Stimulated activated CD4-positive, alpha-beta T cell treated with anti-CD3 and anti-CD28 coated beads, Interleukin-15, amount 100 ng/mL, for 1 hour (primary cell): ENCODE measurements around the gene TBX4.
"Not testable (repeated sequence)": the region's sequence is repeated elsewhere in the genome, so short reads cannot be mapped to it uniquely, and the experiment has no call there.

Source experiments
- DNase-seq, 2 donors: peaks; one replicate each; pipeline ENCODE4 v3.0.0-alpha.2; 2020; ENCODE audit warnings: low read depth in 1 of 2, low spot score in 1 of 2

The TBX4 gene

DNA sequence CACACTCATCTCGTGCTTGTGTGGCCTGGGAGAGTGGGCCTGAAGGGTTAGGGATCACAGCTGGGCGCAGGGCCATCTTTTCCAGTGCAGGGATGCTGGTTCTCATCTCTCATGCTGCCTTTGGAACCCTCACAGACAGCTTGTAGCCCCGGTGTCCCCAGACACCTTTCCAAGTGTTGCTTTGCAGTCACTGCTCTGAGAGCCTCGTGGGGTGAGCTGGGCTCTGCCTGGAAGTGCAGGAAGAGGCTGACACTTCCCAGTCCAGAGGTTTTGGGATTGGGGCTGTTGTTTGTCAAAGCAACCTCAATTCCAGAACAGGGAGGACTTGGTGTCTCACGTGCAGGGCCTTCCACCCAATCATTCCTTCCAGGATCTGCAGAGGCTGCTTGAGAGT lies 28.2 kb downstream of the TBX4 start:
- DNase-seq: no peak

DNA sequence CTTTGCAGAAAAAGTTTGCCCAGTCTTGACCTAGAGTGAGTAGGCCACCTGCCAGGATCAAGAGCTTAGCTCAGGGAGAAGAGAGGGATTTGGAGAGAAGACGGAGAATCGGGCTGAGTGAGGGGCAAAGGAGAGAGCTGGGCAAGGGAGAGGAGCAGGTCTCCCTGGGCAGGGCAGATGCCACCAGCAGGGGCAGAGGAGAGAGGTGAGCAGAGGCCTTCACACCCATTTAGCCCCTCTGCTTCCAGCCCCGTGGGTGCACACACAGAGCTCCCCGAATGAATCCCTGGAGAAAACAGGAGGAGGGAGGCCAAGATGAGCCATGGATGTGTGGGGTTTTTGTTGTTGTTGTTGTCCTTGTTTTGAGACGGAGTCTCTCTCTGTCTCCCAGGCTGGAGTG lies 29.2 kb downstream of the TBX4 start:
- no peak for DNase-seq

DNA sequence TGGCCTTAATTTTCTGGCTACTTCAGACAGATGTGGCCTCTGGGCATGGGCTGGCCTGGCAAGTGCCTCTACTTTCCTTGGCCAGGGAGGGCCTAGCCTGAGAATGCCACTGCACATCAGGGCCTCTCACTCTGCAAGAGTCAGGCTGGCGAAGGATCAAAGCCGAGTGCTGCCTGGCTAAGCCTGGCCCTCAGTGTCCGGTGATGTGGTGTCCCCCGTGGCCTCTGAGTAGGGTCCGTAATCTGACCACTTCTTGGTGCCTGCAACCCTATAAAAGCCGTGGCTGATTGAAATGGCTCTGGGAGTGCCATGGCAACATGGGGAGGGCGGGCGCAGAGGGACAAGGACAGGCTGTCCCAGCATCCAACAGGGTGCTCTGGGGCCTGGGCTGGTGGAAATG lies 30.2 kb downstream of the TBX4 start:
- DNase-seq: no peak

DNA sequence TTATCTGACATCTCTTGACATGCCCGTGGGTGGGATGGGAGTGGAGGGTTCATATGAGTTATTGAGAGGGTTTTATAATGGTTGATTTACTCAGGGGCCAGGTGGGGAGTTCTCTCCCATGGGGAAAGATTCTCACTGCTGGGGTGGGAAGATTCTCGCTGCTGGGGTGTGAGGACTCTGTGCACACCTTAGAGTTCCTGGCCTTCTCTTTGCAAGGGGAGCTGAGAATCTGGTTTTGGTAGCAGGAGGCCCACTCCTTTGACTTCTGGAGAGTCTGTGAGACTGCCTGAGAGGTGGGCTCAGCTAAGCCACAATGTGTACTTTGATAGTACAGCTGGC lies 31.5 kb downstream of the TBX4 start:
- no peak for DNase-seq

DNA sequence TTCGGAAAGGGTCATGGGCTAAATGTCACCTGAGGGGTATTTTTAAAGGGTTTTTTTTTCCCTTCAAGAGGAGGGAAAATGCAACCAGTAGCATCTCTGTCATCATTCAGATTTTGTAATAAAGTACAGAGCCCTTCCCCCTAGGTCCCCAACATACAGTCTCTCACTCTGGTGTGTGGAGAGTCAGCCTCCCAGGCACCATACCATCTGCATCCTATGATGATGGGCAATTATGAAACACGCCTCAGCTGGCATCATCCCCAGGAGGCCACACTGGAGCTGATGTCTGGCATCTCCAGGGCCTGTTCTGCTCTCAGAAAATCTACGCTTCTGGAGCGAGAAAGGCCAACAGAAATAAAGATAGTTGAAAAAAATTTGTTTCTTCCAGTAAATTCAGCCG lies 32.0 kb downstream of the TBX4 start:
- no peak for DNase-seq

DNA sequence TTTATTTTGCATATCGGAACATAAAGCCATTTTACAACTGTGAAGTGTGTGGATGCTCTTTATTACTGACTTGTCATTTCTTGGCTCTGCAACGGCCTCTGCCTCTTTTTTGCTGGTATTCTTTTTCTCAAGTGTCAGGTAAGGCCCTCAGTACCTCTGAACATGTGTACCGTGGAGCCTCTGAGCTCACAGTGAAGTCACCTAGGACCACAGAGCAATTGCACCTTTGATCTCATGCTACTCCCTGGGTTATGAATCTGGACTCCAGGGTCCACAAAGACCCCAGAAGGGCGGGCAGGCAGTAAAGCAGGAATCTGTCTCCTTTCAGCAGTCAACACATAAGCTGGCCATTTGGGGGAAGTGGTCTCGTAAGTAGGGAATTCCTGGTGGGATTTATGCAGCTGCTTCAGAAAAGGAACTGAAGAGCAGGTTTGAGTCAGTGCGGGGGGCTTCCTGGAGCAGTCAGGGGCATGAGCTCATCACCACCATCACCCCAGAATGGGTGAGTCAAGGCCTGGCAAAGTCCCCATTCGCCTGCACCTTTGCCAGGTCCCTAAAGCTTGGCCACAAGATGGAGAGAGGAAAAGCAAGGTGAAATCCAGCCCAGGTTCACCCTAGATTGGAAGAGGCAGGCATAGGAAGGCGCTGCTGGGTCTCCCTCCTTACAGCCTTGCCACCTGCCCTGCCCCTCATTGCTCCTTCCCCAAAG lies 33.0 kb downstream of the TBX4 start:
- no peak for DNase-seq

DNA sequence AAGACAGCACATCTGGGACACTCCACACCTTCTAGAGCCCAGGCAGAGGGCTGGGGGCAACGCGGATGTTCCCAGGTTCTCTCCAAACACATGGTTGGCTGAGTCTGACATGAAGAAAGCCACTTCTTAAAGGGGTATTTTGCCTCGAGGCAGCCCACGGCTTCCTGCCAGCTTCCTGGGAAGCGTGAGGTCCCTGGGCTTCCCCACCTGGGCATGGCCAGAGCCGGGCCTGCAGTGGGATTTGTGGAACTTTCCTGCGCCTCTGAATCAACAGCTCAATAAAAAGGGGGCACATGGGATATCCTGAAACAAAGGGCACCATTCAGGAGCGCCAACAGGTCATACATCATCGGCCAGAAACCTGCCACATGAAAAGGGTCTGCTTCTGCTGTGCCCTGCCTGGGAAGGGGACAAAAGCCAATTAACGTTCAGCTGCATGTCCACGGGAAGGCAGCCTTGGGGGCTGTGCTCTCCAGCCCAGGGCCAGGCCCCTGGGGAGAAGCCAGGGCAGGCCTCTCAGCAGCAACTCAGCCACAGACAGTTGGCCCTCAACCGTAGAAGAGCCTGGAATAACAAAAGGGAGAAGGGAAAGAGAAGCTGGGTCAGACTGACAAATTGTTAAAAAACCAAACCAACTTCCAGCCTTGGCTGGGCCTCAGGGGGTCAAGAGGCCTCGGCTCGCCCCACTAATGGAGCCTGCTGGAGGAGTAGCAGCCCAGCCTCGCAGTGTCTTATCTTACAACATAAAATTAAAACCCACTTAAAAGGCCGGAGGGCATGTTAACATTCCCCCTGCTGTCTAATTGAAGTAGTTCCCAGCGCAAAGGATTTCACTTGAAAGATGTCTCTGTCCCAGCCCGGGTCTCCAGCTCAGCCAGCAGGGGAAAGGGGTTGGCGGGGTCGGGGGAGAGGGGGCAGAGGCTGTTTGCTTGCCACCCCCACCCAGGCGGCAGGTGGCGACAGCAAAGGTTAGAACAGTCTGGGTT lies 34.2 kb downstream of the TBX4 start:
- DNase-seq: no peak

DNA sequence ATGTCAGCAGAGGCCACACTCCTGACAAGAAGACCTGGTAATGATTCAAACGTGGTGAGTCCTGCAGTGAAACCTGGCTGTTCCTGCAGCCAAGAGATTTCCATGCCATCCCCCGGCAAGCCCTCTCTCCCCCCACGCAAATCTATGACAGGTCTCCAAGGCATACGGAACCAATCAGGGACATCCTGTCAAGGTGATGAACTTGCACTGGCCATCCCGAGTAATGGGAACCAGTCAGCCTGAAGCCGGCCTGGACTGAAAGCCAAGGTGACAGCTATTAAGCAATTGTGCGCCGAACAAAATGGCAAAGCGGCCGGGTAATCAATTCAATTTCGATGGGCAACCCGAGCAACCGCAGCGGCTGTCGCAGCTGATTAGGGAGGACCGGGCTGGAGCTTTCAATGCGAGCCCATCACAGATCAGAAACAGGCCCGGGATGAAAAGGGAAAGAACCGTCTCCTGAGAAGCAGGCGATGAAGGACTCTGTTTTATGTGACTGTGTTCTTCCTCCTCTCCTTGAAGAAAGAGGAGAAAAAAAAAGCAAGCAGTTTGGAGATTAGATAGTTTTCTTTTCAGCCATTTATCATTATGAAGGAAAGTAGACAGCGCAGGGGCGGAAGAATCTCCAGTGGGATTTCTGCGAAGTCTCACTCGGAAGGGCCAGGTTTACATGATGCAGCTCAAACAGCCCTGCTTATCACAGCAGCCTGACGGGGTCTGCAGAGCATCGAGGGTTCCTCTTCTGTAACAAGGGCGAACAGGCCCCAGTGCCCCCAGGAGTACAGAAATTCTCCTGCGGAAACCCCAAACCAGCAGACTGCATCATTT lies 35.2 kb downstream of the TBX4 start:
- DNase-seq: no peak

DNA sequence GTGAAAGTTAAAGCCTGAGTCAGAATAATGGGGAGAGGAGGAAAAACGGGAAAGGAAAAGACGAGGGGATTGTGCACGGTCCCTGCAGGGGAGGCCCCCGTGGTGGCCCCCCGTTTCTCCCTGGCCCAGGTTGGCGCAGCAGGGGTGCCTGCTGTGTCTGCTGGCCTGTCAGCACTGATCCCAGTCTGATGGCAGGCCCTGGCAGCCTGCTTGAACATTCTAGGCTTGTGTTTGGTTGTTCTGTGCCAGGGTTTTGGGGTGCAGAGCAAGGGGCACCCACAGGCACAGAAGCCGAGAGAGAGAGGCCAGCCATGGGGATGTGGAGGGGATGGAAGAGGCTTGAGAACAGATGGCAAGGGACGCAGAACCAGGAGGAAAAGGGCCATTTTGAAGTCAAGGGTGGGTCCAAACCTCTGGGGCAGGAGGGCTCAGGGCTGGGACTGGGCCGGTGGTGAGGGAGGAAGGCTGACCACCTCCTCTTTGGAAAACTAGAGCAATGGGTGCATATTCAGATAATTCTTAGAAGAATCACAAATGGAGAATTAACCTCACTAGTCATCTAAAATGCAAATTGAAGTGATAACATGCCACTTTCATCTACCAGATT lies 35.9 kb downstream of the TBX4 start:
- no peak for DNase-seq

DNA sequence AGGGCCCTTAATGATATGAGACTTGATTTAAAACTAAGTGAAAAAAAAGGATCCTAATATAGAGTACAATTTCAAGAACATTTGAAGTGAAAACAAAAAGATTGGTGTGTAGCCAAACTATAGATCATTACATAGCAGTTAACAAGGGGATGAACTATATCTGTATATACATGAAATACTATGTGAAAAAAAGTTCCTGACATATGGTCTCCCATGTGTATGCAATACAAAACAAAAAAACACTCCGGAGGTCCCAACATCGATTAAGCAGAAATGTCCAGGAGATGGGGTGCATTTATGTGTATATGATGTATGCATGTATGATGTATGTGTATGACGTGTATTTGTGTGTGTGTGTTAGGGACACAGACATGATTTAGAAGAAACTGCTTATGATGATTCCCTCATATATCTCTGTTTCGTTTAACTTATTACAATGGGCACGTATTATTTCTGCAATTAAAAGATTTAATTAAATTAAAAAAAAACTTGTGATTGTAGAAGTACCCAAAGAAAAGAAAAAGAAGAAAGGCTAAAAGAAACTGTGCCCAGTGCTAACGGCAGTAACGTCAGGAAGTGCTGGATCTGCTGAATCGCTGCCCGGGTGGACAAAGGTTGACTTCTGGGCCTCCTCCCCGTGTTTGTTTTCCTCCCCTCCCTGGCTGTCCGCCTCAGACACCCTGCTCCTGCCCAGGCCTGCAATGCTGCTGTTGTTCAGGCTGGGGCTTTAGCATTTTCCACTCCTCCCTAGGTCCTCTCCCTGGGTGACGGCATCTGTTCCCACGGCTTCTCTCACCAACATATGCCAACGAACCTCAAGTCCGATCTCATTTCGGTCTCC lies 36.9 kb downstream of the TBX4 start:
- DNase-seq: no peak

DNA sequence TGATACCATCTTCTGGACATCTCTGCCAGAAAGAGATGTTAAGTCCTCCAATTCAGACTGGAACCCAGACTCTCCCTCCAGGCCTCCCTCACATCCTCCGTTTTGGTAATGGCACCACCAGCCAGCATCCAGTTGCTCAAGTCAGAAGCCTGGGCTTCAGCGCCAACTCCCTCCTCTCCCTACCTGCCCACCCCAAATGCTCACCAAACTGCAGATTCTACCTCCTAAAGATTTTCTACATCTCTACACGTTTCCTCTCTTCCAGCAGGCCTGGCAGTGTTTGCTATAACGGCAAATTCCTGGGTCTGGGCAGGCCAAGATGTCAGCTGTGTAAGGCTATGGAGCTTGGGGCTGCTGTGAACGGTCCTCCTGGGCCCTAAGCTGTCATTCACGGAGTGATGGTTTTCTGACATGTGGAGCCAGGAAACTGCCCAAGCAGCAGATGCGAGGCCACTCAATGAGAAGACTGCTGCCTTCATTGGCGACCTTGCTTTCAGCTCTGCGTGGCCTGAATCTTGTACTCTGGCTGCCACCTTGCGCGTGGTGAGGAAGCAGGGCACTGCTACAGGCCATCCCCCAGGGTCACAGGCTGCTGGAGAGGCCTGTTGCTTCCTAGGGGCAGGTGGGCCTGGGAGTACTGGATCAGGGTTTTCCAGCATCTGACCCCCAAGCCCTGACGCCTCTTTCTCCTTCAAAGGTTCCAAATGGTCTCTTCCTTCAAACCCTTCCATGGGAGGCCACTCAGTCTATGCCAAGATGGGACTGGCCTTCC lies 37.7 kb downstream of the TBX4 start:
- DNase-seq: no peak

DNA sequence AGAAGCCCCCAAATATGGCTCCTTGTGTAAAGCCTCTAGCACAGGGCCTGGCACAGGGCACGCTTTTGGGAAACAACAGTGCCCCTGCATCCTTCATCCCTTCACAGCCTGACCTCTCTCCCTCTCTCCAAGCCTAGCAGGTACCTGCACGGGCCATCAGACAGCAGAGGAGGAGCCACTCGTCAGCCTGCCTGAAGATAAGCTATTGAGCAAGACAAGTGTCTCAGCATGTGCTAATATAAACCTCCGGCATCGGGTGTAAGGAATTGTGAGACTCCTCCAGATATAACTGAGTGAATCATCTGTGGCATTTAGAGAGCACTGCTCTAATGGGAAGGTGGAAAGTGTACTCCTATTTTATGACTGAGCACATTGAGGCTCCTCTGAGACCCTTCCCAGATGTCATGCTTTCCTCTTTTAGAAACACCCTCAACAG lies 38.3 kb downstream of the TBX4 start:
- no peak for DNase-seq

DNA sequence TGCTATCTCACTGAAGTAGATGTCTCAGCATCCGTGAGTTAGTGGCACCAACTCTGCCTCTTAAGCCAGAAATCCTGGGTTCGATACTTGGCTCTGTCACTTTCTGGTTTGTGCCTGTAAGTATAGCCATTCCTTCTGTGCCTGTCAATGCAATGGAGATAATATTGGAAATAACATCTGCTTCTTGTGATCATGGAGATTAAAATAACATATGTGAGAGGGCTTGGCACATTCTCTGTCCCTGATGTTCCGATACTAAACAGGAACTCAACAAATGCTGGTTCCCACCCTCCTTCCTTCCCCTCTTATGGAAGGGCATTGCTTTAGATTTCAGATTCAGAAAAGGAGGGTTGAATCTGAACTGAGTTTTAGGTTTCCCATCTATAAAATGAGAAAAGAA lies 39.8 kb downstream of the TBX4 start:
- DNase-seq: no peak

DNA sequence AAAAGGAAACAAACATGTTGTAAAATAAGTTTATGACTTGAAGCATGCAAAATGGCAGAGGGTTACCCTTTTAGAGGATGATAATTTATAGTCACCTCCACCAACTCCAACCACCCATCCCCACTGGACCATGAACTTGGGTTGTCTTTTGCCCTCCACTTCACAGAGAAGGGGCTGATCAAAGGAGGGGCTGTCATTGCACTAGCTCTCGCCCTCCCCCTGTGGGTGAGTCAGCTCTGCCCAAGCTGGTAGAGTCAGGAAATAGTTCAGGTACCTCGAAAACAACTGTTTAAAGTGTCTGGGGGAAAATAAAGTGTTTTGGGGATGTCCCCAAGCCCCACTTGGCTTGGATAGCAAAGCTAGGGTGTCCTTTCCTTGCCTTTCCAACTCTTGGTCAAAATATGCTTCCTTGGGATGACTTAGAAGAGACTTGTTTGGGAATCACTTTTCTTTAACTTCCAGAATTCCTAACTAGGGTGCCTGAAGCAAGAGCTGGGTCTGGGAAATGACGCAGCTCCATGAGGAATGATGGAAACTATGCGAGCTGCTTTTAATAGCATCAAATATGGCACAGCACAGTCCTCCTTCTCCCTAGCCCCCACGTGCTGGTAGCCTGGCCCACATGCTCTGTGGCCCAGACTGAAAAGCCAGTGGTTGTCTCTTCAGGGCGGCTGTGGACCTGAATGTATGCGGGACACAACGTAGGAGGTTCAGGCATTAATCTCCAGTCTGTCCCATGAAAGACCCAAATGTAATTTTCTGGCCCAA lies 40.7 kb downstream of the TBX4 start:
- no peak for DNase-seq

DNA sequence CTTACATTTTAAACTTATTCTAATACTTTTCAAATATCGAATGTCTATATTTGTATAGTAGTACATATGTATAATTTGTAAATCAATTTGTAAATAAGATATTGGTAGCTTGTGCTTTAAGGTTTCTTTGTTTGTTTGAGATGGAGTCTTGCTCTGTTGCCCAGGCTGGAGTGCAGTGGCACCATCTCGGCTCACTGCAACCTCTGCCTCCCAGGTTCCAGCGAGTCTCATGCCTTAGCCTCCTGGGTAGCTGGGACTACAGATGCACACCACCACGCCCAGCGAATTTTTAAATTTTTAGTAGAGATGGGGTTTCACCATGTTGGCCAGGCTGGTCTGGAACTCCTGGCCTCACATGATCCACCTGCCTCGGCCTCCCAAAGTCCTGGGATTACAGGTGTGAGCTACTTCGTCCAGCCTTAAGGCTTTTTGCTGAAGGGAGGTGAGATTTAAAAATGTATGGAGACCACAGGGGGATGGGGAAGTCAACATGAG lies 41.7 kb downstream of the TBX4 start:
- not testable (repeated sequence) for DNase-seq

DNA sequence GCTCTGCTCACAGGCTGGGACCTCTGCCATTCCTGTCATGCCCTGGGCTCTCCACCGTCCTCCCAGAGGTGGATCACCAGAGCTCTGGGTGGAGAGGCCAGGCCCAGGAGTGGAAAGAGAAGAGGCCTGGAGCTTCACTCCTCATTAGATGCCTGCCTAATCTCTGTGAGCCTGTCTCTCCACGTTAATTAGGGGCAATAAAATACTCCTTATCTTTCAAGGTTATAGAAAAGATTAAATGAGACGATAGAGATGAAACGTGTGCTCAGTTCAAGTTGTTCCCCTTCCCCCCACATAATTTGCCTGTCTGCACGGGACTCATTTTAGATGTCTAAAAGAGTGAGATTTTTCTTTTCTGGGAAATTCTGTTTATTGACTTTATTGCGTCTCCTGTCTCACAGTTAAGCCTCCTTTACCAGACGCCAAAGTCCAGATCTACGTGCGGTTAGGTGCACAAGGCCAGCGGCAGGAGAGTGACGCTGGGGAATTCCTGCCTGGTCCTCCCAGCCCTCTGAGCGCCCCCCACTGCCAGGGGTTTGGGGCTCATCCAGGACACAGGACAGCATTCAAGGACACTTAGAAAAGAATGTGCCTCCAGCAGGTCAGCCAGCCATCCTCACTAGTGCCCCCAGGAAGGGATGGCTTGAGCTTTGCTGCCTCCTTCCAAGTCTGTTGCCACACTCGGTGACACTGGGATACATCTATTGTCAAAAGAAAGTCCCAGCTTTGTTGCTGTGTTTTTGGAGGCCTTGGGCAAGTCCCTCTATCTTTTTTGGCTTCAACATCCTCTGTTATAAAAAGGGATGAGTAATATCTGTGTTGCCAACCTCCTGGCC lies 42.3 kb downstream of the TBX4 start:
- DNase-seq: no peak

DNA sequence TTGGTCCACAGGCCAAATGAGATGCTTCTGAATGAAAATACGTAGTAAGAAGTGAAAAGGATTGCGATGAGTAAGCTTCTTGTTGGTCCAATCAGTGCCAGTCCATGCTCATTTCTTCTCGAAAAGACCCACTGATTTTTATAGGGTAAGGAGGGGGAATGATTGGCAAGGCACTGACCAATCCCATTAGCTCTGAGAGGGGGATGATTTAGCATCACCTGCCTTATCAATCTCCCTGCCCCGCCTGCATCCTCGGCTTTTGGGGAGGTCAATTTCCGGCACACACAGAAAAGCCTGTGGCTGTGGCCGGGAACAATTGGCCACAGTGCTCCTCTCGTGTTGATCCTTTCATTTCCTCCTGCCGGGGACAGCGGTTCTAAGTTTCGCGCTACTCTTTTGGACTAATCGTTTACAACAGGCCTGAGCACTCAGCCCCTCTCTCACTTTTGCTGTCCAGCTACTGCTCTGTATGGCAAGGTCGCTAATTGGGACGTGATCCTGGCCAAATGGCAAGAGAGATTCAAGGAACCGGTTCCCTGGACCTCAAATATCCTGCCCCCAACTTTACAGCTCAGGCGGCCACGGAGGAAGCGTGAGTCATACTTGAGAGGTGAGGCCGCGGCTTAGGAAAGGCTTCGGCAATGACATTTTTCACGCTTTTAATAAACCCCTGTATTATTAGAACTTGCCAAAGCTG lies 43.1 kb downstream of the TBX4 start:
- no peak for DNase-seq
